ENCODE measurements around the gene PTPRJ. TPM values are rescaled to one million over a fixed set of nuclear protein-coding genes. Genes with fewer than 3 reads are reported as not detected.

Gene PTPRJ
- total and polyA plus RNA-seq, 2 of the 13 experiments (the other 11 are each of a cell fraction or from before 2014, with no cell fraction given), result 1.0 to 1.2 TPM

DNA sequence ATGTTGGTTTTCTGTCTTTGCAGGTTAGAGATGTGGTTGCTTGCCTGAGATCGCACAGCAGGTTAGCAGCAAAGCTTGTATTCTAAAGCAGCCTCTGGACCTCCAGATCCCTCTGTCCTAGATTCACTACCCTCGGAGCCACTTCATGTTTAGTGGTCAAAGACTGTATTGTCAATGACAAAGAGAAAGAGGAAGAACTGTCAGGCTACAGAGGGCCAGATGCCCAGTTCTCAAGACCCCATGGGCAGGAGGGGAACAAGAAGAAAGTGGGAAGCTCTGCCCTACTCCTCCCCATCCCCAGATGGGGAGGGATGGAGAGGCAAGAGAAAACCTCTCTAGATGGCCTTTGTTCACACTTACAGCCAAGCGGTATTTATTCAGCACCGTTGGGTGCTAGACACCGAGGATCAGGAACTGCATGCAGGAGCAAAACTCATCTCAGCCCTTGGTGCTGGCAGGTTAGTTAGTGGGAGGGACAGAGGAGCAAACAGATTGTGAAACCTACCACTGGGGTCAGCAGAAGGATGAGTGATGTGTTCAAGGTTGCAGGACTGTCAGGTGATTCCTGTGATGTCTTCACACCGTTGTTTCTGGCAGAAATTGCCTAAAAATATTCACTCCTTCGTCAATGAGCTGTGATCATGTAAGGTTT, 38.3 kb upstream of the PTPRJ start (continued):
- TF ChIP-seq FOXJ3 (CRISPR knock-in tag; IDR thresholded peaks at IDR 0.05; ENCODE audit: borderline replicate concordance) (peak; percentile 31; the same call in 1 of the 2 replicates), ZNF256 (CRISPR knock-in tag; conservative IDR thresholded peaks at IDR 0.05) (no peak), EP300 (IDR thresholded peaks at IDR 0.05; ENCODE audit: low read depth in 2 of 2, low read length in 2 of 2) (peak in 1 of 2 experiments; percentile 68; a peak in 2 of 4 replicates), EP300 (CRISPR knock-in tag; IDR thresholded peaks at IDR 0.05; ENCODE audit: borderline replicate concordance) (peak; percentile 23; the same call in 1 of the 2 replicates), HNRNPK (IDR thresholded peaks at IDR 0.05; ENCODE audit: low read depth, low read length, poor library complexity, severe bottlenecking) (no peak), POLR2G (IDR thresholded peaks at IDR 0.05; ENCODE audit: low read depth, low read length) (no peak), POLR2AphosphoS2 (IDR thresholded peaks at IDR 0.05; ENCODE audit: low read depth, low read length) (no peak), KAT8 (CRISPR knock-in tag; IDR thresholded peaks at IDR 0.05) (0 out of 2 replicates have a peak, but pooled peaks have one; percentile 30), PCBP2 (optimal IDR thresholded peaks at IDR 0.05; ENCODE audit: low read depth, low read length, poor library complexity, severe bottlenecking) (no peak), FIP1L1 (IDR thresholded peaks at IDR 0.05; ENCODE audit: borderline replicate concordance, insufficient read depth, low read depth, low read length) (no peak), PPARG (CRISPR knock-in tag; conservative IDR thresholded peaks at IDR 0.05) (peak; percentile 76), ZNF549 (CRISPR knock-in tag; IDR thresholded peaks at IDR 0.05) (no peak), GABPB1 (CRISPR knock-in tag; IDR thresholded peaks at IDR 0.05) (peak; percentile 33; the same call in 1 of the 2 replicates), ZNF225 (CRISPR knock-in tag; IDR thresholded peaks at IDR 0.05) (no peak), HNF4A (CRISPR knock-in tag; IDR thresholded peaks at IDR 0.05) (peak; percentile 81), ARID2 (CRISPR knock-in tag; IDR thresholded peaks at IDR 0.05; ENCODE audit: borderline replicate concordance) (no peak), EZH2 (conservative IDR thresholded peaks at IDR 0.05; ENCODE audit: low read depth, low read length) (no peak), FOXM1 (CRISPR knock-in tag; IDR thresholded peaks at IDR 0.05) (no peak)
- TF ChIP-seq, protein P1, sequence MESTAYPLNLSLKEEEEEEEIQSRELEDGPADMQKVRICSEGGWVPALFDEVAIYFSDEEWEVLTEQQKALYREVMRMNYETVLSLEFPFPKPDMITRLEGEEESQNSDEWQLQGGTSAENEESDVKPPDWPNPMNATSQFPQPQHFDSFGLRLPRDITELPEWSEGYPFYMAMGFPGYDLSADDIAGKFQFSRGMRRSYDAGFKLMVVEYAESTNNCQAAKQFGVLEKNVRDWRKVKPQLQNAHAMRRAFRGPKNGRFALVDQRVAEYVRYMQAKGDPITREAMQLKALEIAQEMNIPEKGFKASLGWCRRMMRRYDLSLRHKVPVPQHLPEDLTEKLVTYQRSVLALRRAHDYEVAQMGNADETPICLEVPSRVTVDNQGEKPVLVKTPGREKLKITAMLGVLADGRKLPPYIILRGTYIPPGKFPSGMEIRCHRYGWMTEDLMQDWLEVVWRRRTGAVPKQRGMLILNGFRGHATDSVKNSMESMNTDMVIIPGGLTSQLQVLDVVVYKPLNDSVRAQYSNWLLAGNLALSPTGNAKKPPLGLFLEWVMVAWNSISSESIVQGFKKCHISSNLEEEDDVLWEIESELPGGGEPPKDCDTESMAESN (CRISPR knock-in tag; conservative IDR thresholded peaks at IDR 0.05), result peak; percentile 52; the same call in 1 of the 2 replicates
- TF ChIP-seq, protein P2, sequence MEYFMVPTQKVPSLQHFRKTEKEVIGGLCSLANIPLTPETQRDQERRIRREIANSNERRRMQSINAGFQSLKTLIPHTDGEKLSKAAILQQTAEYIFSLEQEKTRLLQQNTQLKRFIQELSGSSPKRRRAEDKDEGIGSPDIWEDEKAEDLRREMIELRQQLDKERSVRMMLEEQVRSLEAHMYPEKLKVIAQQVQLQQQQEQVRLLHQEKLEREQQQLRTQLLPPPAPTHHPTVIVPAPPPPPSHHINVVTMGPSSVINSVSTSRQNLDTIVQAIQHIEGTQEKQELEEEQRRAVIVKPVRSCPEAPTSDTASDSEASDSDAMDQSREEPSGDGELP (IDR thresholded peaks at IDR 0.05; ENCODE audit: borderline replicate concordance, low read depth), result no peak
- TF ChIP-seq, protein P3, sequence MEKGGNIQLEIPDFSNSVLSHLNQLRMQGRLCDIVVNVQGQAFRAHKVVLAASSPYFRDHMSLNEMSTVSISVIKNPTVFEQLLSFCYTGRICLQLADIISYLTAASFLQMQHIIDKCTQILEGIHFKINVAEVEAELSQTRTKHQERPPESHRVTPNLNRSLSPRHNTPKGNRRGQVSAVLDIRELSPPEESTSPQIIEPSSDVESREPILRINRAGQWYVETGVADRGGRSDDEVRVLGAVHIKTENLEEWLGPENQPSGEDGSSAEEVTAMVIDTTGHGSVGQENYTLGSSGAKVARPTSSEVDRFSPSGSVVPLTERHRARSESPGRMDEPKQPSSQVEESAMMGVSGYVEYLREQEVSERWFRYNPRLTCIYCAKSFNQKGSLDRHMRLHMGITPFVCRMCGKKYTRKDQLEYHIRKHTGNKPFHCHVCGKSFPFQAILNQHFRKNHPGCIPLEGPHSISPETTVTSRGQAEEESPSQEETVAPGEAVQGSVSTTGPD (CRISPR knock-in tag; IDR thresholded peaks at IDR 0.05), result no peak
- TF ChIP-seq, protein P4, sequence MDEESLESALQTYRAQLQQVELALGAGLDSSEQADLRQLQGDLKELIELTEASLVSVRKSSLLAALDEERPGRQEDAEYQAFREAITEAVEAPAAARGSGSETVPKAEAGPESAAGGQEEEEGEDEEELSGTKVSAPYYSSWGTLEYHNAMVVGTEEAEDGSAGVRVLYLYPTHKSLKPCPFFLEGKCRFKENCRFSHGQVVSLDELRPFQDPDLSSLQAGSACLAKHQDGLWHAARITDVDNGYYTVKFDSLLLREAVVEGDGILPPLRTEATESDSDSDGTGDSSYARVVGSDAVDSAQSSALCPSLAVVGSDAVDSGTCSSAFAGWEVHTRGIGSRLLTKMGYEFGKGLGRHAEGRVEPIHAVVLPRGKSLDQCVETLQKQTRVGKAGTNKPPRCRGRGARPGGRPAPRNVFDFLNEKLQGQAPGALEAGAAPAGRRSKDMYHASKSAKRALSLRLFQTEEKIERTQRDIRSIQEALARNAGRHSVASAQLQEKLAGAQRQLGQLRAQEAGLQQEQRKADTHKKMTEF (CRISPR knock-in tag; IDR thresholded peaks at IDR 0.05), result peak; percentile 75
